Breast epithelium (tissue), 3 donors: ENCODE measurements around the gene PARD3B.

ENCODE experiments used
- CTCF ChIP-seq, 3 donors: fragments of 450-650 bp; IDR thresholded peaks; one replicate each; pipeline ENCODE4 v1.5.1; 2016 to 2017; ENCODE audit warnings: antibody characterized with exemption in 3 of 3, mild to moderate bottlenecking in 3 of 3, moderate library complexity in 3 of 3
- POLR2A ChIP-seq: fragments of 450-650 bp; IDR thresholded peaks from one replicate; pipeline ENCODE4 v1.6.1; 2016; ENCODE audit warnings: antibody characterized with exemption, mild to moderate bottlenecking, moderate library complexity
- POLR2AphosphoS5 ChIP-seq, 3 donors: sonication (generic); formaldehyde crosslinking; IDR thresholded peaks; one replicate each; pipeline ENCODE4 v1.6.1; 2017; ENCODE audit warnings: antibody characterized with exemption in 3 of 3

- TF ChIP-seq POLR2A (no peak), CTCF (IDR thresholded peaks at IDR 0.05) (no peak), POLR2AphosphoS5 (IDR thresholded peaks at IDR 0.05) (no peak)
Measured at GRCh38 chr2:205273148-205273547, 727.9 kb downstream of the PARD3B start.
